SK-N-SH treated with all-trans-retinoic acid at 6 μM for 48 hours (cell line): ENCODE measurements around the gene SQSTM1.

Experiments used
- ATAC-seq: fragments of 200-7000 bp; cut with Tn5 transposase; 3 replicates; pipeline ENCODE4 v1.9.1; 2020; ENCODE audit warnings: mild to moderate bottlenecking, moderate library complexity
- ARNTL ChIP-seq: fragments of 450-650 bp; formaldehyde crosslinking; IDR thresholded peaks from 2 replicates; pipeline ENCODE4 v1.5.0; 2020; ENCODE audit warnings: low read depth, mild to moderate bottlenecking, moderate library complexity, borderline replicate concordance
- BACH2 ChIP-seq: fragments of 250-450 bp; sonication (Bioruptor Pico); IDR thresholded peaks from 2 replicates; pipeline ENCODE4 v1.9.0; 2021; ENCODE audit warnings: mild to moderate bottlenecking, borderline replicate concordance
- CSRNP3 ChIP-seq: fragments of 250-450 bp; sonication (Bioruptor Pico); IDR thresholded peaks from 2 replicates; pipeline ENCODE4 v1.5.1; 2021; ENCODE audit warnings: mild to moderate bottlenecking, moderate library complexity
- ESRRG ChIP-seq: fragments of 250-450 bp; sonication (Bioruptor Pico); IDR thresholded peaks from 2 replicates; pipeline ENCODE4 v1.6.1; 2021; ENCODE audit warnings: mild to moderate bottlenecking
- GLIS3 ChIP-seq: fragments of 250-450 bp; sonication (Bioruptor Pico); IDR thresholded peaks from 2 replicates; pipeline ENCODE4 v1.5.0; 2020; ENCODE audit warnings: mild to moderate bottlenecking, moderate library complexity
- OSR1 ChIP-seq: fragments of 250-450 bp; sonication (Bioruptor Pico); IDR thresholded peaks from 2 replicates; pipeline ENCODE4 v1.8.0; 2022; ENCODE audit warnings: moderate library complexity, mild to moderate bottlenecking, inconsistent platforms
- POU6F1 ChIP-seq: fragments of 250-450 bp; sonication (Bioruptor Pico); IDR thresholded peaks from 2 replicates; pipeline ENCODE4 v1.8.0; 2021; ENCODE audit warnings: low read depth, mild to moderate bottlenecking, moderate library complexity, borderline replicate concordance
- PPARA ChIP-seq: fragments of 250-450 bp; sonication (Bioruptor Pico); IDR thresholded peaks from 2 replicates; pipeline ENCODE4 v1.5.0; 2020; ENCODE audit warnings: mild to moderate bottlenecking, borderline replicate concordance
- RARB ChIP-seq: fragments of 250-450 bp; sonication (Bioruptor Pico); IDR thresholded peaks from 2 replicates; pipeline ENCODE4 v1.8.0; 2021; ENCODE audit warnings: mild to moderate bottlenecking, moderate library complexity
- SNAI2 ChIP-seq: fragments of 250-450 bp; sonication (Bioruptor Pico); IDR thresholded peaks from 2 replicates; pipeline ENCODE4 v1.5.0; 2020; ENCODE audit warnings: mild to moderate bottlenecking, moderate library complexity
- TCF4 ChIP-seq: fragments of 250-450 bp; sonication (Bioruptor Pico); IDR thresholded peaks from 2 replicates; pipeline ENCODE4 v1.8.0; 2021; ENCODE audit warnings: mild to moderate bottlenecking, moderate library complexity, borderline replicate concordance
- TOX ChIP-seq: fragments of 250-450 bp; sonication (Bioruptor Pico); IDR thresholded peaks from 2 replicates; pipeline ENCODE4 v1.8.0; 2021; ENCODE audit warnings: mild to moderate bottlenecking, moderate library complexity, borderline replicate concordance
- ZC3H10 ChIP-seq: fragments of 250-450 bp; sonication (Bioruptor Pico); IDR thresholded peaks from 2 replicates; pipeline ENCODE4 v1.5.1; 2021; ENCODE audit warnings: mild to moderate bottlenecking, moderate library complexity
- ZFP30 ChIP-seq: fragments of 450-650 bp; formaldehyde crosslinking; IDR thresholded peaks from 2 replicates; pipeline ENCODE4 v1.5.0; 2022; ENCODE audit warnings: mild to moderate bottlenecking, moderate library complexity
- ZNF565 ChIP-seq: fragments of 450-650 bp; formaldehyde crosslinking; conservative IDR thresholded peaks from 2 replicates; pipeline ENCODE4 v1.5.0; 2020; ENCODE audit warnings: low read depth, mild to moderate bottlenecking, moderate library complexity
- ZNF70 ChIP-seq: fragments of 450-650 bp; formaldehyde crosslinking; IDR thresholded peaks from 2 replicates; pipeline ENCODE4 v1.5.0; 2020; ENCODE audit warnings: mild to moderate bottlenecking, moderate library complexity
- ZNF8 ChIP-seq: fragments of 450-650 bp; formaldehyde crosslinking; IDR thresholded peaks from 2 replicates; pipeline ENCODE4 v1.5.0; 2020; ENCODE audit warnings: mild to moderate bottlenecking, moderate library complexity
- TF ChIP-seq, protein P1 (sequence below): fragments of 250-450 bp; sonication (Bioruptor Pico); IDR thresholded peaks from 2 replicates; pipeline ENCODE4 v1.5.1; 2020; ENCODE audit warnings: low read depth, mild to moderate bottlenecking, moderate library complexity
- TF ChIP-seq, protein P2 (sequence below): fragments of 250-450 bp; sonication (Bioruptor Pico); IDR thresholded peaks from 2 replicates; pipeline ENCODE4 v1.8.0; 2020; ENCODE audit warnings: mild to moderate bottlenecking, moderate library complexity, borderline replicate concordance

The SQSTM1 gene

GRCh38 chr5:179793468-179794139 is 27.1 kb upstream of the SQSTM1 start, which contains the start of gene LTC4S:
TSS of gene LTC4S (plus strand) at chr5:179793986. CDS start at chr5:179794081, 95 bp downstream.
- TF ChIP-seq TCF4 (CRISPR knock-in tag) (no peak), ZFP30 (CRISPR knock-in tag) (no peak), ZNF70 (no peak), ARNTL (CRISPR knock-in tag) (no peak), ZC3H10 (CRISPR knock-in tag) (no peak), TOX (CRISPR knock-in tag) (no peak), PPARA (CRISPR knock-in tag) (no peak), POU6F1 (CRISPR knock-in tag) (no peak), BACH2 (CRISPR knock-in tag) (no peak), ZNF565 (CRISPR knock-in tag) (no peak), OSR1 (CRISPR knock-in tag) (no peak)
- TF ChIP-seq, protein P1, sequence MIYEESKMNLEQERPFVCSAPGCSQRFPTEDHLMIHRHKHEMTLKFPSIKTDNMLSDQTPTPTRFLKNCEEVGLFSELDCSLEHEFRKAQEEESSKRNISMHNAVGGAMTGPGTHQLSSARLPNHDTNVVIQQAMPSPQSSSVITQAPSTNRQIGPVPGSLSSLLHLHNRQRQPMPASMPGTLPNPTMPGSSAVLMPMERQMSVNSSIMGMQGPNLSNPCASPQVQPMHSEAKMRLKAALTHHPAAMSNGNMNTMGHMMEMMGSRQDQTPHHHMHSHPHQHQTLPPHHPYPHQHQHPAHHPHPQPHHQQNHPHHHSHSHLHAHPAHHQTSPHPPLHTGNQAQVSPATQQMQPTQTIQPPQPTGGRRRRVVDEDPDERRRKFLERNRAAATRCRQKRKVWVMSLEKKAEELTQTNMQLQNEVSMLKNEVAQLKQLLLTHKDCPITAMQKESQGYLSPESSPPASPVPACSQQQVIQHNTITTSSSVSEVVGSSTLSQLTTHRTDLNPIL (CRISPR knock-in tag) = no peak
- TF ChIP-seq, protein P2, sequence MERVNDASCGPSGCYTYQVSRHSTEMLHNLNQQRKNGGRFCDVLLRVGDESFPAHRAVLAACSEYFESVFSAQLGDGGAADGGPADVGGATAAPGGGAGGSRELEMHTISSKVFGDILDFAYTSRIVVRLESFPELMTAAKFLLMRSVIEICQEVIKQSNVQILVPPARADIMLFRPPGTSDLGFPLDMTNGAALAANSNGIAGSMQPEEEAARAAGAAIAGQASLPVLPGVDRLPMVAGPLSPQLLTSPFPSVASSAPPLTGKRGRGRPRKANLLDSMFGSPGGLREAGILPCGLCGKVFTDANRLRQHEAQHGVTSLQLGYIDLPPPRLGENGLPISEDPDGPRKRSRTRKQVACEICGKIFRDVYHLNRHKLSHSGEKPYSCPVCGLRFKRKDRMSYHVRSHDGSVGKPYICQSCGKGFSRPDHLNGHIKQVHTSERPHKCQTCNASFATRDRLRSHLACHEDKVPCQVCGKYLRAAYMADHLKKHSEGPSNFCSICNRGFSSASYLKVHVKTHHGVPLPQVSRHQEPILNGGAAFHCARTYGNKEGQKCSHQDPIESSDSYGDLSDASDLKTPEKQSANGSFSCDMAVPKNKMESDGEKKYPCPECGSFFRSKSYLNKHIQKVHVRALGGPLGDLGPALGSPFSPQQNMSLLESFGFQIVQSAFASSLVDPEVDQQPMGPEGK (CRISPR knock-in tag) = no peak
- ATAC-seq = no peak

DNA sequence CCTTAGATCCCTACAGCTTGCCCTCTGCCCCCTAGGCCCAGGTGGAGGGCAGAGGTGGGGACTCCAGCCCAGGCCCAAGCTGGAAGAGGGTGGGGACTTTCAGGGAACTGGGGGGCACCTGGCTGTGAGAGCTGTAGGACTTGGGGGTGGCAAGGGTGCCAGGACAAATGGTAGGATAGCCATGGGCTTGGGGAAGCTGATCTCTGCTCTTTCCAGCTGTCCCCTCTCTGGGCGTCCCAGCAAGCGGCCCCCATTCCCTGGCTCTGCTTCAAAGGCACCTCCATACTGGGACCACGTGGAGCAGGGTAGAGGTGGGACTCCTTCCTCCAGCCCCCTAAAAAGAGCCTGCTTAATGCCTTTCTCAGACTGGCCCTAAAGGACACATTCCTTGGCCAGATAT is 26.5 kb upstream of the SQSTM1 start:
- ATAC-seq = no peak
- TF ChIP-seq SNAI2 (CRISPR knock-in tag) (no peak), BACH2 (CRISPR knock-in tag) (no peak), OSR1 (CRISPR knock-in tag) (no peak), GLIS3 (CRISPR knock-in tag) (no peak), TOX (CRISPR knock-in tag) (no peak), ZNF8 (CRISPR knock-in tag) (no peak), ZNF565 (CRISPR knock-in tag) (no peak), ESRRG (no peak), PPARA (CRISPR knock-in tag) (no peak), RARB (CRISPR knock-in tag) (no peak), ZNF70 (no peak)
- TF ChIP-seq, protein P2 (CRISPR knock-in tag) = no peak

DNA sequence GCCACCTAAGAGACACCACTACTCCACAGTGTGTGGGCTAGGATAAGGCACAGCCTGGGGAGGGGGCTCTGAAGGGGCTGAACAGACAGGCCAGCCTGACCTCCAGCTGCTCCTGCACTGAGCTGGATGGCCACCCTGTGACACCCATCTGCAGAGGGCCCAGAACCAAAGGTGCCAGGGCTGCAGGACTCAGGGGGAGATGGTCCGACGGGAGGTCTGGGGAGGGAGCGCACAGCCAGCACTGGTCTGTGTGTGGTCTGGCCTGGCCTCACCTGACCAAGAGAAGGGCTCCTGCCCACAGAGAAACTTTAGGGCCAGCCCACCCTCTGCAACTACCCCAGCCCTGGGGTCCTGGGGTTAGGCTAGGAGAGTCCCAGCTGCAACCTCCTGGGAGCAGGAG is 26.1 kb upstream of the SQSTM1 start:
- TF ChIP-seq ZNF8 (CRISPR knock-in tag) = no peak
- no peak for TF ChIP-seq RARB (CRISPR knock-in tag)
- no peak for TF ChIP-seq BACH2 (CRISPR knock-in tag)
- TF ChIP-seq CSRNP3 (CRISPR knock-in tag) = no peak
- no peak for TF ChIP-seq TOX (CRISPR knock-in tag)
- ATAC-seq = no peak
